Mammary epithelial cell (primary cell): ENCODE results near the gene FARS2.

Source experiments
- EZH2 ChIP-seq: IDR thresholded peaks from 2 replicates; pipeline ENCODE4 v1.6.1; 2012; ENCODE audit warnings: low read length, inconsistent platforms, borderline replicate concordance
- TF ChIP-seq, protein P1 (sequence below), 2 donors: IDR thresholded peaks in 1 of 2; conservative IDR thresholded peaks in 1 of 2; 2 replicates each; pipeline ENCODE4 v1.5.1; 2011 to 2012; ENCODE audit warnings: inconsistent platforms in 2 of 2, low read length in 2 of 2, mild to moderate bottlenecking in 2 of 2, control low read depth in 1 of 2, low read depth in 1 of 2; ENCODE audit not compliant: insufficient read depth in 1 of 2; ENCODE audit errors: extremely low read depth in 1 of 2

- TF ChIP-seq, protein P1, sequence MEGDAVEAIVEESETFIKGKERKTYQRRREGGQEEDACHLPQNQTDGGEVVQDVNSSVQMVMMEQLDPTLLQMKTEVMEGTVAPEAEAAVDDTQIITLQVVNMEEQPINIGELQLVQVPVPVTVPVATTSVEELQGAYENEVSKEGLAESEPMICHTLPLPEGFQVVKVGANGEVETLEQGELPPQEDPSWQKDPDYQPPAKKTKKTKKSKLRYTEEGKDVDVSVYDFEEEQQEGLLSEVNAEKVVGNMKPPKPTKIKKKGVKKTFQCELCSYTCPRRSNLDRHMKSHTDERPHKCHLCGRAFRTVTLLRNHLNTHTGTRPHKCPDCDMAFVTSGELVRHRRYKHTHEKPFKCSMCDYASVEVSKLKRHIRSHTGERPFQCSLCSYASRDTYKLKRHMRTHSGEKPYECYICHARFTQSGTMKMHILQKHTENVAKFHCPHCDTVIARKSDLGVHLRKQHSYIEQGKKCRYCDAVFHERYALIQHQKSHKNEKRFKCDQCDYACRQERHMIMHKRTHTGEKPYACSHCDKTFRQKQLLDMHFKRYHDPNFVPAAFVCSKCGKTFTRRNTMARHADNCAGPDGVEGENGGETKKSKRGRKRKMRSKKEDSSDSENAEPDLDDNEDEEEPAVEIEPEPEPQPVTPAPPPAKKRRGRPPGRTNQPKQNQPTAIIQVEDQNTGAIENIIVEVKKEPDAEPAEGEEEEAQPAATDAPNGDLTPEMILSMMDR (conservative IDR thresholded peaks at IDR 0.05 in 1 of 2, IDR thresholded peaks at IDR 0.05 in 1 of 2; ENCODE audit: extremely low read depth in 1 of 2, insufficient read depth in 1 of 2, low read depth in 1 of 2, low read length in 2 of 2): no peak
- TF ChIP-seq EZH2: no peak
Measured at GRCh38 chr6:5507131-5507681, 245.9 kb downstream of the FARS2 start.
